HG03159 (cell line): ENCODE data around the gene PRRG4.
"Not testable (repeated sequence)": the region's sequence is repeated elsewhere in the genome, so short reads cannot be mapped to it uniquely, and the experiment has no call there.

Experiments used
- ATAC-seq: cut with Tn5 transposase; IDR thresholded peaks from one replicate; pipeline ENCODE4 v1.9.1; 2021; ENCODE audit warnings: mild to moderate bottlenecking, moderate library complexity; ENCODE audit not compliant: unreplicated experiment

The PRRG4 gene

DNA sequence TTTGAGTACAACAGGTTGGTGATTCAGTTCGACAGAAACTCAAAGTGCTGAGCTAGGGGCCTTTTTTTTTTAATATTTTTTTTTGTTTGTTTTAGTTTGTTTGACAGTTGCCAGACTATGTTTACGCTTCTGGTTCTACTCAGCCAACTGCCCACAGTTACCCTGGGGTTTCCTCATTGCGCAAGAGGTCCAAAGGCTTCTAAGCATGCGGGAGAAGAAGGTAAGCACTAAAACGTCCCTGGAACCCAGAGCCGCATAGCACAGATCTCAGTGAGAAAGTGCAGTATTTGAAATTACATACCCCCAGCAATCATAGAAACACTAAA, 649 bp downstream of the PRRG4 start:
- ATAC-seq, result no peak

DNA sequence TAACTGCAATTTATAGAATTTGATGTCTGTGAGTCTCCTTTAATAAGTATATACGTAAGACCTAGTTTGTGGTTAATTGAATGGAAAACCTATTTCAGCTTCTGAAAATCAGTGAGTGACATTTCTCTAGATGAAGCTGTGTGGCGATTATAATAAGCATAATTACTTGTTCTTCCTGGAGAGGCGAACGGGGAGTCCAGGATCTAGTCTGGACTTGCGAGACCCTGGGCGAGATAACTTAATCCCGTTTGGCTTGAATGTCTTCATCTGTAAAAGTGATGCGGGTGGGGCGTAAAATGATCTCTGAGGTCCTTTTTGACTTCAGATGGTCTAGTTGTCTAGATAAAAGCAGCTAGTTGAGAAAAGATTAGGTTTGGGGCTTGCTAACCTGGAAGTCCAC, 1.1 kb downstream of the PRRG4 start:
- no peak for ATAC-seq

DNA sequence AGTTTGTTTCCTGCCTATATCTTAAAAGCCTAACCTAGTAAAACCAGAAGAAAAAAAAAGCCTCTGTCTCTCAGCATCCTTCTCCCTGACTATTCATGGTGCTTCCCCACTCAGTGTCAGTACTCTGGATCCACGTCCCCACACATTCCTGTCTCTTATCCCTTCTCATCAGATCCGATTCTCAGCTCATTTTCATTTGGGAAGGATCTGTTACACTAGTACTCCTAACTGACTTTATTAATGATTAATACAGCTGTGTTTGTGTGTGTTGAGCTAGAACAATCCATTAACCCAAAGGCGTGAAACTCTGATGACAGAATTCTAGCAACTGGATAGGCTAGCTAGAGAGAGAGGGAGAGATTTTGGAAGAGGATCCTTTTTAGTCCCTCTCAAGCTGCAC, 1.5 kb downstream of the PRRG4 start:
- ATAC-seq, result no peak

DNA sequence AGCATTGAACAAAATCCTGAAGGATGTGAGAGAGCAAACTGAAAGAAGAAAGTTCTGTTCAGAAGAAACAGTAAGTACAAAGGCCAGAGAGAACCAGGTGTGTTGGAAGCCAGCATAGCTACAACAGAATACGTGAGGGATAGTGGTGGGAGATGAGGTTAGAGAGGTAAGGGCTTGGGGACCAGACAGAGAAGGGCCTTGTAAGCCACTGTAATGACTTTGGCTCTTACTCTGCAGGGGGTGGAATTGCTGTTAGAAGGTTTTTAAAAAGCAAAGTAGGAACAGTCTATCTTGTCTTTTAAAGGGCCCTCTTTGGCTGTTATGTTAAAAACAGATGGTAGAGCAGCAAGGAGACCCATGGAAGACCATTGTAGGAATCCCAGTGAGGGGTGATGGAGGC, 4.2 kb downstream of the PRRG4 start:
- ATAC-seq, result no peak

DNA sequence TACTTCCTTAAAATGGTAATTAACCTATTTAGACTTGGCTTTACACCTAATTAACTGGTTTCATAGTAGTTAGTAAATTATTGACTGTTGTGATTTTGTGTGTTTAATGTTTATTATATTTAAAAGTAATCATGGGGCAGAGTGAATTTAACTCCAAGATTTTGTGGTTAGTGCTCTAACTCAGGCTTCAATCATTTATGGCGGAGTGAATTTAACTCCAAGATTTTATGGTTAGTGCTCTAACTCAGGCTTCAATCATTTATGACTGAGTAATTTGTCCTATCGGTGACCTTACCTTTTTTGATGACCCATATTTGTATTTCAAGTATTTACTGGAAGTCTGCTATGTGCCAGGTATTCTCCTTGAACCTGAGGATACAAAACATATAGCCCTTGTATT, 7.2 kb downstream of the PRRG4 start:
- ATAC-seq, result no peak

DNA sequence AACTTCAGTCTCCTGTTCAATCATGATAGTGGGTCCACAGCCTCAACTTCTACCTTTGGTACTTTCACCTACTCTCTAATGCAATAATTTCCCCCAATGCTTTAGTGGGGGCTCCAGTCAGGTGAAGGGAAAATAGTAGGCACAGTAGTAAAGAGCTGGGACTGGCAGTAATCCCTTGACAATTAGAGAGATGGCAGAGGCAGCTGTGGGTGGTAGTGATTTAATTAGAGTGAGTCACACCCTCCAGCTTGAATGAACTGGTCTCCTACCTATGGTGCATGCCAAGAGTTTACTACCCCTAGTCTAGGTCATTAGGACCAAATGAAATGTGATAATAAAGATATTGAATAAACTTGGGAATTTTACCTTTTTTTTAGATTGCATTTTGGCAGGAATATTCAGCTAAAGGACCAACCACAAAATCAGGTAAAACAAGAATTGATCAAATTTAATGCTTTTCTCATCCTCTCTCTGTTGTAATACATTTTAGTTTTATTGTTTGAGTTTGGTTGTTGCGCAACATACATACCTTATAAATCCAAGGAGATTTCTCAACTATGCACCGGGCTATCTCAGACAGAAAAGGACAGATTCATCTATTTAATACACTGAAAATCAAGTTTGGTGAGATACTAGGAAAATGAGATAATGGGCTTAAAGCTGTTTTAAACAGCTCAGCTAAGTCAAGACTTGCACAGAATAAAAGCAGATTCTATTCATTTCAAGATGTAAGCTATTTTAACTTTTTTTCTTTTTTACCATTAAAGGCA, 9.0 kb downstream of the PRRG4 start:
- no peak for ATAC-seq

DNA sequence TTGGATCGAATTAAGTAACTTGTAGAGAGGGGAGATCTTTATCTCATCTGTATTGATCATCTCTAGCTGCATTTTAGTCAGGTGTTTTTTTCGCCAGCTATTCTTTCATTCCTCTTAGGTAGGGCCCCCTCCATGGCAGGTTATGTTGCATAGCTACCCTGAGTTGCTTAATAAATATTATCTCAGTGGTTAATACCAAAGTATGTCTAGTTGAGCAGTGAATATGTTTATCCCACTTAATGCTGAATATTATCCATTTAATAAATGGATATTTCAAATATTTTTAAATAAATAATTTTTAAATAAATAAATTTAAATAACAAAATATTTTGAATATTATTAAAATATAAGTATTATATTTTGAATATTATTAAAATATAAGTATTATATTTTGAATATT, 9.6 kb downstream of the PRRG4 start:
- ATAC-seq, result no peak

DNA sequence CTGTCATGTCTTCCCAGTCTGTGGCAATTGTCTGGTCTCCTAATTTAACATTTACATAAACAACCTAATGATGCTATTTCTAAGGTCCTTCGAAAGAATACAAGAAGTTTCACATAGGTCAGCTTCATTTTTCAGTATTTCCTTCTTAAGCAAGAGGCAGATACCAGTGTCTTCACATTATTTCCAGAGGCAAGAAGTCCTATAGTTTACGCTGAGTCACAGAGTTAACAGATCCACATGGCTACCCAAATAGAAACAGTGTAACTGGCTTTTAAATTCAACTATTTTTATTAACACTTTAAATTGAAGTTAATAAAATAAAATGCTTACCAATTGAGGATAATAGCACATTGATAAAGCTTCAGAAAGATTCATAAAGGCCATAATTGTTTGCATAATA, 10.9 kb downstream of the PRRG4 start:
- no peak for ATAC-seq

DNA sequence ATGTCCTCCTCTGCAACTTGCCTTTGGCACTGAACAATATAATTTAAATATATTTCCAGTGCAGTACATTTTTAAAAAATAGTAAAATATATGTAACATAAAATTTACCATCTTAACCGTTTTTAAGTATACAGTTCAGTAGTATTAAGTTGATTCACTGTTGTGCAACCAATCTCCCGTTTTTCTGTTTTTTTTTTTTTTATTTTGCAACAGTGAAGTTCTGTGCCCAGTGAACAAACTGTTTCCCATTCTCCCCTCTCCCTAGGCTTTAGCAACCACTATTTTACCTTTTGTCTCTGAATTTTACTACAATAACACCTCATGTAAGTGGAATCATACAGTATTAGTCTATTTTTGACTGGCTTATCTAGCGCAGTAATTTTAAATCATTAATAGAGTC, 13.8 kb downstream of the PRRG4 start:
- ATAC-seq, result no peak

DNA sequence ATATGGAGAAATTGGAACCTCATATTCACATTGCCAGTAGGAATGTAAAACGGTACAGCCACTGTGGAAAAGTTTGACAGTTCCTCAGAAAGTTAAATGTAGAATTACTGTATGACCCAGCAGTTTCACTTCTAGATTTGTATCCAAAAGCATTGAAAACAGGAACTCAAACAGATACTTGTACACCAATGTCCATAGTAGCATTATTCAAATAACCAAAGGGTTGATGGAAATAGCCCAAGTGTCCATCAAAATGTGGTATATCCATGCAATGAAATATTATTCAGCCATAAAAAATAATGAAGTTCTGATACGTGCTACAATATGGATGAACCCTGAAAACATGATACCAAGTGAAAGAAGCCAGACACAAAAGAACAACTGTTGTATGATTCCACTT, 17.8 kb downstream of the PRRG4 start:
- no peak for ATAC-seq

DNA sequence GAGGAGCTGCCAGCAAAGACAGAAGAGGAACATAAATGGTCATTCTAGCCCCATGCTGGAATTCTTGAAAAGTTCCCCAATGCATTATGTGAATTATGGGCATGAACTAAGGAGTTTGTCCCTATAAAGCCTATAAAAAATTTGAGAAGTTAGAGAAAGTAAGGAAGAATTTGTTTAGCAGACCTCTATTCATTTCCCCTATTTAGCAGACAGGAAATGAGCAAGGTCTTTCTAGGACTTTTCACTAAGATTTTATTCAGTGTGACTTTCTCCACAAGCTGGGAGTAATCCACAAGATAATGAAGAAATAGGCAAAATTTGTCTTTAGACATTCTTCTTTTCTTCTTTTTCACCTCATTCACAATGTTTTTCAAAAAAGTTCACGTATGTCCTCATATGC, 20.0 kb downstream of the PRRG4 start:
- ATAC-seq, result no peak

DNA sequence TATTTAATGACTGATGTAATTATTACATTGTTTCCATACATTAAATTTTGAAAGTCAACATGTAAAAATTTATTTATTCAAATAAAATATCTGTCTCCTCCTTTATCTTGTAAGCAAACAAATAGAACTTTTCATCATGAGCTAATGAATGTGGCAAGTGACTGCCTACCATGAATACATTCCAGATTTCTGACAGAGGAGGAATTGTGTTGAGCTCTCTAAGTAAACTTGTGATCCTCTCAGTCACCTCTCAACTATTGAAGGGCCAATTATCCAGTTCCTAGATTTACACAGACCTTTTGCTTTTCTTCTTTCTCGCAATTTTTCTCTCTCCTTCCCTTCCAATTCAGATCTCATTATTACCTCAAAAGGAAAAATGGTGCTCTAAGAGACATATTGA, 21.5 kb downstream of the PRRG4 start:
- ATAC-seq, result no peak

DNA sequence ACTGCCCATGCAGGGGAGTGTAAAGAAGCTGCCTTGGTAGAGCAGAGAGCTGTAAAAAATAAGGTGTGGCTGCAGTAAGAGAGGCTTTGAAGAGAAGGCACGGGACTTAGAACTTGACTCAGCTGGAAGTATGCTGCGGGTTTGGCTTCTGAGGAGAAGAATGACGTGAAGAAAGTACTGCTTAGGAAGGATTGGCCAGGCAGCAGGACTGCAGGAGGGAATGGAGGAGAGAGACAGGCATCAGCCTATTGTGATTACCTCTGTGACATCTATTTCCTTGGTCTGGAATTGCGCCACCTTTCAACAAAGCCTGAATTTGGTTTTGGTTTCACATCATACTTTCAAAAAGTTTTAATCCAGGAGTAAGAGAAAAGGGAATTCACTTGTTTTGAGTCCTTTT, 22.5 kb downstream of the PRRG4 start:
- no peak for ATAC-seq

DNA sequence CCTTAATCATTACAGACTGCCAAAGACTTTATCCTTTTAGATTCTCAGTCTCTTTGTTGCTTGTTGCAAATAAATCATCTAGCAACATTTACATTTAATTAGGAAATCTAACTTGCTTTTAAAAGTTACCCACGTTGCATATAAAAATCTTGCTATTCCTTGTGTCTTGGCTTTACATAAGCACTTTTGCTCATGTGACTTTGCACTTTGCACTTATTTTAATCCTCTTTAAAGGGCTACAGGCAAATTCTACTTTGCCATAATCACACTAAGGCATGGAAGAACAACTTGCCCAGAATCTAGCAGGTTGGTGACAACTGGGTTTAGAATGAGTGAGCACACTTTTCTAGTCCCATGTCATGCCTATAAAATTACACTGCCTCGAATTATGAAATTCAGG, 25.9 kb downstream of the PRRG4 start:
- ATAC-seq, result no peak

DNA sequence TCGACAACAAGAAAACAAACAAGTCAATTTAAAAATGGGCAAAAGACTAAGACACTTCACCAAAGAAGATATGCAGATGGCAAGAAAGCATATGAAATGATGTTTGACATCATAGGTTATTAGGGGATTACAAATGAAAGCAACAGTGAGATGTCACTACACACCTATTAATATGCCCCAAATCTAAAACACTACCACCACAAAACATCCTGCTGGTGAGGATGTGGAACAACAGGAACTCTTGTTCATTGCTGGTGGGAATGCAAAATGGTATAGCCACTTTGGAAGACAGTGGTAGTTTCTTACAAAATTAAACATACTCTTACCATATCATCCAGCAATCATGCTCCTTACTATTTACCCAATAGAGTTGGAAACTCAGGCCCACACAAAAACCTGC, 29.0 kb downstream of the PRRG4 start:
- ATAC-seq, result no peak

DNA sequence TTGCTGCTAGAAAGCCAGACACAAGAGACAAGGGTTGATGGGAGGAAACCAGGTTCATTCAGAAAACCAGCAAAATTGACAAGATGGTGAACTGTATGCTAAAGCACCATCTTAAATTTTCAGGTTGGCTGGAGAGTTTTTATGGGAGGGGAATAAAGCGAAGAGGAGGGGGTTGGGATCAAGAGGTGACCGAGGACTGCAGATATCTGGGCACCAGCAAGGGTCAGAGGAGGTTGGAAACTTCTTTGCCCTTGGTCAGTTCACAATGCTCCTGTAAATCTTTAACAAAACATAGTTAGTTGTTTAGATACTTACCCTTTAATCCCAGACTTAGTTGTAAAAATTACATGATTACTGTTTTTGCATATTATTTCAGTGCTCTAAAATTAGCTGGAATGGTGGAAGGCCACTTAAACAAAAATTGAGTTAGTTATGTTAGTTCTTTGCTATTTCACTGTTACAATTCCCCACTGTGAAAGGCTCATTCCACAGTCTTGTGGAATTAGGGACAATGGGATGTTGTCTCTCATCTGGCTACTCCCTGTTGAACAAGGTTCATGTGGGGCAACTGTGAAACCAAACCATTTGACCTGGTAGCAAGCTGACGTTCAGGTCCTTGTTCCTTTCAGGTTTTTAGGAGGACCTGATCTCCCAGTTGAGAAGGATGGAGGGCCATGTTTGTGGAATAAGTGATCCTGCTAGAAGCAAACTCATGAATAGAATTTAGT, 32.3 kb downstream of the PRRG4 start:
- ATAC-seq, result no peak

DNA sequence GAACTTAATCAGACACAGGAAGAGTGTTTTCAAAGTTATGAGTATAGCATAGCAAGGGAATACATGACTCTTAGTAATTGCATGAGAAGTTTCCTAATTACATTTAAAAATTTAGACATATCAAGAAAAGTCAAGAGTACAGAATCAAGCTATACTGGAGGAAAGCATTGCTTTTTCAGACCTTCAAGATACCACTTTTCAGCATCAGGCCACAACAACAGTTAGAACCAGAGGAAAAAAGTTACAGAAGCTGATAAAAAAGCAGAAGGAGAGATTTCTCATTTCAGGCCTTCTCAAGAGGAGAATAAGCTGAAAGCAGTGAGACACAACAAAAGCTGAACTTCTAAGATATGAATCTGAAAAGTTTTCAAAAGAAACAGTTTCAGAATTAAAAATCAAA, 34.8 kb downstream of the PRRG4 start:
- no peak for ATAC-seq

DNA sequence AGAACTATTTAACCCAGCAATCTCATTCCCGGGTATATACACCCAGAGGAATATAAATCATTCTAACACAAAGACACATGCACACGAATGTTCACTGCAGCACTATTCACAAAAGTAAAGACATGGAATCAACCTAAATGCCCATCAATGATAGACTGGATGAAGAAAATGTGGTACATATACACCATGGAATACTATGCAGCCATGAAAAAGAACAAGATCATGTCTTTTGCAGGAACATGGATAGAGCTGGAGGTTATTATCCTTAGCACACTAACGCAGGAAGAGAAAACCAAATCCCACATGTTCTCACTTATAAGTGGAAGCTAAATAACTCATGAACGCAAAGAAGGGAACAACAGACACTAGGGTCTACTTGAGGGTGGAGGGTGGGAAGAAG, 39.0 kb downstream of the PRRG4 start:
- not testable (repeated sequence) for ATAC-seq

DNA sequence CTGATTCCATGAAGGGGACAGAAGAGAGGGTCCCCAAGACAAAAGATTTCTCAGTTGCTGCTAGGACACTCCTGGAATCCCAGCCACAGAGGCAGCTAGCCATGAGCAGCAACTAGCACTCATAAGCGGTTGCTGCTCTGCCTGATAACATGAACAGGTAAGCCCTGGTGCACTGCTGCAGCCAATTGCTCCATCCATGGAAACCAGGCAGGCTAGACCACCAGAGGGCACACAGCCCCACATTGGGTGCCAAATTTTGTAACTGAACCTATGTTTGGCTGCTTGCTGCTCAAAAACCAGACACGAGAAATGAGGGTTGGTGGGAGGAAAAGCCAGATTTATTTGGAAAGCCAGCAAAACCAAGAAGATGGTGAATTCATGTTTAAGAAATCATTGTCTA, 40.9 kb downstream of the PRRG4 start:
- no peak for ATAC-seq

DNA sequence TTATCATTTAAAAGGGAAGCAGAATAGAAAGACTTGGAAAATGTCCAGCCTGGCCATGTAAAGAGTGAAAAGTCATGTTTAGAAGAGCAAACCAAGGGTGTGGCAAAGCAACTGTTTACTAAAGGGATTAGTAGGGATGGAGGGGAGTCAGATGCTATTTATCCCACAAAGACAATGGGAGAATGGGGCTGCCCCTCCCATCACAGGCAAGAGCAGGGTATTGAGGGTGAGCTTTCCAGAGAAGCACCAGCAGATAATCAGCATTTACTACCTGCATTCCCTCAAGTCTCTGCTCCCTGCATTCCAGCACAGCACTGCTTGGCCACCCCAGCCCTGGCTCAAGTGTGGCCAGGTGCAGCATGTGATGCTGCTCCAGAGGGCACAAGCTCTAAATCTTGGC, 44.4 kb downstream of the PRRG4 start:
- ATAC-seq, result no peak

DNA sequence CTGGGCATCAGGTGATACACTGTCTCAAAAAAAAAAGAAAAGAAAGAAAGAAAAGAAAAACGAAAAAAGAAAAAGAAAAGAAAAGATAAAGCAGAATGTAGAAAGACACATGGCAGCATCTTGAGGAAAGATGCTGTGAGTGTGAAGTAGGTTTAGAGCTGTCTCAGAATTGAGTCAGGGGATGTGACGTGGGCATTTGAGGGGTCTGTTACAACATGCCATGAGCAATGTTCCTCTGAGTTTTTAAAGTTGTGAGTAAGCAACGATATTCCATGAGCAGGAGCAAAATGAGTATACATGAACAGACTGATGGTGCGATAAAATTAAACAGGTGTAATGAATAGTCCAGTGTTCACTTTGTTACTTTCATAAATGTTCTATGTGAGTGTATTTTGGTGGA, 51.6 kb downstream of the PRRG4 start:
- no peak for ATAC-seq

DNA sequence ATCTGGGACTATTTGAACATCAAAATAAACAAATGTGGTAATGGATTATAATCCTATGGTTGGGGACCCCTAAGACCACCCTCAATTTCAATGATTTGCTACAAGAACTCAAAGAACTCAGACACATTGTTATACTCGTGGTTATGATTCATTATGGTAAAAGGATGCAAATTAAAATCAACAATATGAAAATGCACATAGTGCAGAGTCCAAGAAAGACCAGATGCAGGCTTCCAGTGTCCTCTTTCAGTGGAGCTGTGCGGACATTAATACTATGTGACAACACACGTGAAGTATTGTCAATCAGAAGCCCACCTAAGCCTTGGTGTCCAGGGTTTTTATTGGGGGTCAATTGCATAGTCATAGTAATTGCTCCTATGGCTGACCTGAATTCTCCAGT, 53.7 kb downstream of the PRRG4 start:
- no peak for ATAC-seq

DNA sequence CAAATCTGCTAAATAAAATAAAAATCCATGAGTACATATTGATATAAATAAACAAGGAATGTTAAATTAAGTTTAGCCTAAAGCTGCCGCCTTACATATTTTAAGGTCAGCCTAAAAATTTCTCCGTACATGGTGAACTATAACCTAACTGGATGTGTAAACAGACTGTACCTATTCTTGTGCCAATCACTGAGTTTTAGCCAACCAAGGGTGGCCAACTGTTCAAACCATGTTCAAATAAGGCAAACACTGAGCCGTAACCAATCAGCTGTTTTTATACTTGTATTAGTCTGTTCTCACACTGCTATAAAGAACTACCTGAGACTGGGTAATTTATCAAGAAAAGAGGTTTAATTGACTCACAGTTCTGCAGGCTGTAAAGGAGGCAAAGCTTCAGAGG, 54.3 kb downstream of the PRRG4 start:
- no peak for ATAC-seq
